ENCODE measurements around the gene KLHL21.
"Not testable (repeated sequence)": the region's sequence is repeated elsewhere in the genome, so short reads cannot be mapped to it uniquely, and the experiment has no call there.

KLHL21 gene

GRCh38 chr1:6600410-6601048 is 2.1 kb downstream of the KLHL21 start:
- no peak for DNase-seq (ENCODE audit: extremely low read depth in 1 of 2, low read depth in 1 of 2)

- not testable (repeated sequence) for DNase-seq (ENCODE audit: extremely low read depth in 1 of 2, low read depth in 1 of 2)
Measured at GRCh38 chr1:6599991-6600390, 2.7 kb downstream of the KLHL21 start.

- peak in 1 of 2 donors; percentile 69 for DNase-seq (ENCODE audit: extremely low read depth in 1 of 2, low read depth in 1 of 2)
Measured at GRCh38 chr1:6599141-6599975, 3.3 kb downstream of the KLHL21 start.

GRCh38 chr1:6597777-6598131 is 4.9 kb downstream of the KLHL21 start:
- no peak for DNase-seq (ENCODE audit: extremely low read depth in 1 of 2, low read depth in 1 of 2)

- no peak for DNase-seq (ENCODE audit: extremely low read depth in 1 of 2, low read depth in 1 of 2)
Measured at GRCh38 chr1:6596886-6597776, 5.5 kb downstream of the KLHL21 start.

- DNase-seq (ENCODE audit: extremely low read depth in 1 of 2, low read depth in 1 of 2) = no peak
Measured at GRCh38 chr1:6596351-6596750, 6.3 kb downstream of the KLHL21 start.

GRCh38 chr1:6594977-6595740 is 7.5 kb downstream of the KLHL21 start:
- DNase-seq (ENCODE audit: extremely low read depth in 1 of 2, low read depth in 1 of 2) = no peak

GRCh38 chr1:6593810-6594209 is 8.9 kb downstream of the KLHL21 start:
- DNase-seq (ENCODE audit: extremely low read depth in 1 of 2, low read depth in 1 of 2) = no peak

- DNase-seq (ENCODE audit: extremely low read depth in 1 of 2, low read depth in 1 of 2) = no peak
Measured at GRCh38 chr1:6592865-6593593, 9.6 kb downstream of the KLHL21 start.

GRCh38 chr1:6592441-6592840 is 10.2 kb downstream of the KLHL21 start:
- DNase-seq (ENCODE audit: extremely low read depth in 1 of 2, low read depth in 1 of 2) = no peak

- no peak for DNase-seq (ENCODE audit: extremely low read depth in 1 of 2, low read depth in 1 of 2)
Measured at GRCh38 chr1:6591644-6592043, 11.0 kb downstream of the KLHL21 start.

GRCh38 chr1:6591222-6591621 is 11.4 kb downstream of the KLHL21 start:
- no peak for DNase-seq (ENCODE audit: extremely low read depth in 1 of 2, low read depth in 1 of 2)

GRCh38 chr1:6590046-6590445 is 12.6 kb downstream of the KLHL21 start:
- DNase-seq (ENCODE audit: extremely low read depth in 1 of 2, low read depth in 1 of 2) = no peak

GRCh38 chr1:6588893-6589520 is 13.7 kb downstream of the KLHL21 start:
- no peak for DNase-seq (ENCODE audit: extremely low read depth in 1 of 2, low read depth in 1 of 2)

GRCh38 chr1:6588128-6588892 is 14.4 kb downstream of the KLHL21 start:
- no peak for DNase-seq (ENCODE audit: extremely low read depth in 1 of 2, low read depth in 1 of 2)

GRCh38 chr1:6587261-6588005 is 15.2 kb downstream of the KLHL21 start:
- no peak for DNase-seq (ENCODE audit: extremely low read depth in 1 of 2, low read depth in 1 of 2)

- no peak for DNase-seq (ENCODE audit: extremely low read depth in 1 of 2, low read depth in 1 of 2)
Measured at GRCh38 chr1:6586404-6586816, 16.3 kb downstream of the KLHL21 start.

GRCh38 chr1:6585841-6586240 is 16.8 kb downstream of the KLHL21 start:
- no peak for DNase-seq (ENCODE audit: extremely low read depth in 1 of 2, low read depth in 1 of 2)

Measured in stimulated activated CD8-positive, alpha-beta memory T cell treated with anti-CD3 and anti-CD28 coated beads, Interleukin-7, amount 100 ng/mL, for 48 hours (primary cell).